Measurements from ENCODE around the gene MRTFA.

The MRTFA gene

GRCh38 chr22:40594924-40595323, 41.6 kb downstream of the MRTFA start:
- Histone ChIP-seq H3K9ac (no peak overlapping the region), H3K36me3 (ENCODE audit: control insufficient read depth, insufficient read depth, low read length) (no peaks in the 10 kb centered on the region), H3K27me3 (ENCODE audit: control insufficient read depth, insufficient read depth, low read length) (no peaks in the 10 kb centered on the region), H3K9me3 (ENCODE audit: control insufficient read depth, low read length) (no peaks in the 10 kb centered on the region), H3K4me3 (ENCODE audit: low read depth, low read length) (peak overlapping the region; percentile 38), H2AFZ (no peak overlapping the region), H3K27ac (no peak overlapping the region), H3K79me2 (peaks cover 4% of the 10 kb centered on the region), H3K4me1 (peaks cover 5% of the 10 kb centered on the region), H3K4me2 (ENCODE audit: low read length) (peak overlapping the region; percentile 61)
- TF ChIP-seq, protein P1, sequence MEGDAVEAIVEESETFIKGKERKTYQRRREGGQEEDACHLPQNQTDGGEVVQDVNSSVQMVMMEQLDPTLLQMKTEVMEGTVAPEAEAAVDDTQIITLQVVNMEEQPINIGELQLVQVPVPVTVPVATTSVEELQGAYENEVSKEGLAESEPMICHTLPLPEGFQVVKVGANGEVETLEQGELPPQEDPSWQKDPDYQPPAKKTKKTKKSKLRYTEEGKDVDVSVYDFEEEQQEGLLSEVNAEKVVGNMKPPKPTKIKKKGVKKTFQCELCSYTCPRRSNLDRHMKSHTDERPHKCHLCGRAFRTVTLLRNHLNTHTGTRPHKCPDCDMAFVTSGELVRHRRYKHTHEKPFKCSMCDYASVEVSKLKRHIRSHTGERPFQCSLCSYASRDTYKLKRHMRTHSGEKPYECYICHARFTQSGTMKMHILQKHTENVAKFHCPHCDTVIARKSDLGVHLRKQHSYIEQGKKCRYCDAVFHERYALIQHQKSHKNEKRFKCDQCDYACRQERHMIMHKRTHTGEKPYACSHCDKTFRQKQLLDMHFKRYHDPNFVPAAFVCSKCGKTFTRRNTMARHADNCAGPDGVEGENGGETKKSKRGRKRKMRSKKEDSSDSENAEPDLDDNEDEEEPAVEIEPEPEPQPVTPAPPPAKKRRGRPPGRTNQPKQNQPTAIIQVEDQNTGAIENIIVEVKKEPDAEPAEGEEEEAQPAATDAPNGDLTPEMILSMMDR (IDR thresholded peaks at IDR 0.05): no peak

DNA sequence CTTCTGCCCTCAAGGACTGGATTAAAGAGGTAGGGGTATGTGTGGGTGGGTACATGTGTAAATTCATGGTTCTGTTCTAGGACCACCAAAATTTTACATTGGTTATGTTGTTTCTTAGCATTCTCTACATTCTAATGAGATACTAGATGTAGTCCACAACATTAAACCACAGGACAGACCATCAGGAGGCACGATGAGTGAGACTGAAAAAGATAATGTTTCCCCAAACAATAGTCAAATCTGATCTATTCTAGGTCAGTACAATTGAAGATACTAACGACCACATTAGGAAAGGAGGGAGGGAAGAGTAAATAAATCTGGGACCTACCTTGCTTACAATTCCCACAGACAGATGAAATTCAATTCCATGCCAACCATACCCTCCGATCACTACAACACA, 42.2 kb downstream of the MRTFA start:
- Histone ChIP-seq H3K4me1 (peaks cover 5% of the 10 kb centered on the region), H3K4me2 (ENCODE audit: low read length) (peak overlapping the region; percentile 61), H2AFZ (no peak overlapping the region), H3K27me3 (ENCODE audit: control insufficient read depth, insufficient read depth, low read length) (no peaks in the 10 kb centered on the region), H3K9ac (no peak overlapping the region), H3K27ac (peak overlapping the region; percentile 42), H3K79me2 (peaks cover 4% of the 10 kb centered on the region), H3K4me3 (ENCODE audit: low read depth, low read length) (peak overlapping the region; percentile 38), H3K36me3 (ENCODE audit: control insufficient read depth, insufficient read depth, low read length) (no peaks in the 10 kb centered on the region), H3K9me3 (ENCODE audit: control insufficient read depth, low read length) (no peaks in the 10 kb centered on the region)
- TF ChIP-seq, protein P1 (IDR thresholded peaks at IDR 0.05): no peak

DNA sequence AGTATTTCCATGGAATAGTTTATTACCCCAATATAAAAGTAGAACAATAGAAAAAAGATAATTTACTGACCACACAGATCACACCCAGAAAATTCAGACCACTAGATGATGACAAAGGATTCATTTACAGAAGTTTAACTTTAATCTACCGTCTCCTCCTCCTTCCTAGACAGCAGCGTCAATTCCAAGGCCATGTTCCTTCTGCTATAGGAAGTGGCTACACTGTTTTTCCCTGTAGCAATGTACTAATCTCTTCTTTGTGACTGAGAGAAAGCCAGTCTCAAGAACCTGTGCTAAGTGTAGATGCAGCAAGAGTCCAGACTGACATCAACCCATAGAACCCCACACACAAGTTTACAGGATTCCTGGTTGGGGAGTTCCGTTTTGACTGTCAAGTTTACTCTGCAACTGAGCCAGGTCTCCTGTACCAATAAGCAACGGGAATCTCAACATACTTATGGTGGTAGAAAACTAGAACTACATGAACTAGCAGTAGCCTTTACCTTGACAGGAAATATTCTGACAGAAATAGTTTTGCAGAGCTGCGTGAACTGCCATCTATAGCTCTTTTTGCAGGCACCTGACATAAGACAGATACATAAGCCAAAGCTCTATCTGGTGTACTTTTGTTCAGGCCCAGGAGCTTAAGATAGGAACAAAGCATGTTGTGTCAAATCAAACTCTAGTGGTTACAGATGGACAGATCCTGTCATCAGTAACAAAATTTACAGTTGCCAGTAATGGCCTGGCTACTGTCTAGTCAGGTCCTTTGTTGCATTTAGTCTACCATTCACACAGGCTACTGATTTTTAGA, 42.9 kb downstream of the MRTFA start:
- H3K9me3 ChIP-seq (ENCODE audit: control insufficient read depth, low read length): no peaks in the 10 kb centered on the region
- peak overlapping the region; percentile 42 for H3K27ac ChIP-seq
- no peak overlapping the region for H3K9ac ChIP-seq
- peaks cover 5% of the 10 kb centered on the region for H3K4me1 ChIP-seq
- no peak overlapping the region for H2AFZ ChIP-seq
- H3K4me3 ChIP-seq (ENCODE audit: low read depth, low read length): no peak overlapping the region
- TF ChIP-seq, protein P1 (IDR thresholded peaks at IDR 0.05): no peak
- peak overlapping the region; percentile 61 for H3K4me2 ChIP-seq (ENCODE audit: low read length)
- H3K36me3 ChIP-seq (ENCODE audit: control insufficient read depth, insufficient read depth, low read length): no peaks in the 10 kb centered on the region
- H3K79me2 ChIP-seq: peaks cover 5% of the 10 kb centered on the region
- no peaks in the 10 kb centered on the region for H3K27me3 ChIP-seq (ENCODE audit: control insufficient read depth, insufficient read depth, low read length)

- TF ChIP-seq, protein P1 (IDR thresholded peaks at IDR 0.05): no peak
- Histone ChIP-seq H3K27ac (no peak overlapping the region), H2AFZ (no peak overlapping the region), H3K27me3 (ENCODE audit: control insufficient read depth, insufficient read depth, low read length) (no peaks in the 10 kb centered on the region), H3K4me2 (ENCODE audit: low read length) (no peak overlapping the region), H3K9ac (no peak overlapping the region), H3K9me3 (ENCODE audit: control insufficient read depth, low read length) (no peaks in the 10 kb centered on the region), H3K36me3 (ENCODE audit: control insufficient read depth, insufficient read depth, low read length) (no peaks in the 10 kb centered on the region), H3K4me1 (peaks cover 5% of the 10 kb centered on the region), H3K4me3 (ENCODE audit: low read depth, low read length) (no peak overlapping the region), H3K79me2 (peaks cover 9% of the 10 kb centered on the region)
Measured at GRCh38 chr22:40592352-40593113, 44.0 kb downstream of the MRTFA start.

All from parathyroid adenoma (tissue), 2 donors.